IMR-90 (cell line): ENCODE results near the gene NUB1. TPM values are rescaled to one million over a fixed set of nuclear protein-coding genes. Genes with fewer than 3 reads are reported as not detected.

Experiments
- ATAC-seq: fragments of 200-7000 bp; cut with Tn5 transposase; 2 replicates; pipeline ENCODE4 v1.9.1; 2020; ENCODE audit warnings: low read depth, mild to moderate bottlenecking, moderate library complexity
- BruUV-seq: library from RNA; stranded (reverse); fragments of 400-500 nt; replicated peaks from 2 replicates; lab custom pipeline; 2021; lab: Mats Ljungman, UMichigan
- CTCF ChIA-PET: fragments of 300-600 bp; formaldehyde crosslinking; extraction: SDS; loops from one replicate; lab custom pipeline; 2021; ENCODE audit warnings: antibody characterized with exemption; lab: Yijun Ruan, JAX
- POLR2A ChIA-PET: fragments of 300-600 bp; sonication (Branson Sonifier 250); formaldehyde crosslinking; loops from one replicate; lab custom pipeline; 2022; ENCODE audit warnings: antibody characterized with exemption; ENCODE audit not compliant: unreplicated experiment; lab: Charles Lee
- DNase-seq: peaks from one replicate; pipeline ENCODE4 v3.0.0; 2013
- H2AFZ ChIP-seq: replicated peaks from 2 replicates; pipeline ENCODE3; 2013; ENCODE audit warnings: low read length, mild to moderate bottlenecking; ENCODE audit not compliant: poor library complexity
- H2AK5ac ChIP-seq: 2 replicates; pipeline ENCODE4 v1.6.1; 2013; ENCODE audit warnings: low read depth, low read length, inconsistent platforms
- H2AK9ac ChIP-seq: replicated peaks from 2 replicates; pipeline ENCODE3; 2013; ENCODE audit warnings: mild to moderate bottlenecking, low read depth, low read length, moderate library complexity; ENCODE audit not compliant: poor library complexity
- H2BK120ac ChIP-seq: 2 replicates; pipeline ENCODE4 v1.6.1; 2013; ENCODE audit warnings: low read depth, low read length, inconsistent platforms
- H2BK15ac ChIP-seq: 3 replicates; pipeline ENCODE4 v1.6.1; 2013; ENCODE audit warnings: low read depth, low read length, inconsistent platforms
- H2BK20ac ChIP-seq: 2 replicates; pipeline ENCODE4 v1.6.1; 2013; ENCODE audit warnings: low read depth, mild to moderate bottlenecking, inconsistent platforms, low read length, moderate library complexity
- H2BK5ac ChIP-seq: 2 replicates; pipeline ENCODE4 v1.6.1; 2013; ENCODE audit warnings: mild to moderate bottlenecking, low read depth, low read length, inconsistent platforms; ENCODE audit not compliant: poor library complexity, severe bottlenecking
- H3K14ac ChIP-seq: replicated peaks from 2 replicates; pipeline ENCODE4 v1.6.1; 2013; ENCODE audit warnings: low read depth, low read length, inconsistent platforms
- H3K18ac ChIP-seq: 2 replicates; pipeline ENCODE4 v1.6.1; 2013; ENCODE audit warnings: low read depth, low read length, control low read depth
- H3K23ac ChIP-seq: 2 replicates; pipeline ENCODE4 v1.6.1; 2013; ENCODE audit warnings: low read depth, low read length, inconsistent platforms
- H3K27ac ChIP-seq: 2 replicates; pipeline ENCODE4 v1.5.1; 2013; ENCODE audit warnings: mild to moderate bottlenecking, control low read depth, low read length; ENCODE audit not compliant: insufficient read depth
- H3K27me3 ChIP-seq: 2 replicates; pipeline ENCODE4 v1.6.1; 2013; ENCODE audit warnings: low read length; ENCODE audit not compliant: control insufficient read depth, insufficient read depth
- H3K36me3 ChIP-seq: 2 replicates; pipeline ENCODE4 v1.6.1; 2013; ENCODE audit warnings: low read length, mixed read lengths; ENCODE audit not compliant: control insufficient read depth, insufficient read depth
- H3K4ac ChIP-seq: 2 replicates; pipeline ENCODE4 v1.6.1; 2013; ENCODE audit warnings: low read depth, low read length, inconsistent platforms
- H3K4me1 ChIP-seq: 2 replicates; pipeline ENCODE4 v1.6.1; 2013; ENCODE audit warnings: low read length, mixed read lengths; ENCODE audit not compliant: control insufficient read depth, insufficient read depth
- H3K4me2 ChIP-seq: 2 replicates; pipeline ENCODE4 v1.6.1; 2013; ENCODE audit warnings: low read depth, mild to moderate bottlenecking, control low read depth, low read length, moderate library complexity
- H3K4me3 ChIP-seq: 2 replicates; pipeline ENCODE4 v1.5.1; 2013; ENCODE audit warnings: low read depth, mild to moderate bottlenecking, control low read depth, low read length, moderate library complexity; ENCODE audit not compliant: insufficient read depth
- H3K56ac ChIP-seq: 2 replicates; pipeline ENCODE4 v1.6.1; 2013; ENCODE audit warnings: low read length, inconsistent platforms; ENCODE audit not compliant: insufficient read depth; ENCODE audit errors: extremely low read depth
- H3K79me1 ChIP-seq, 2 experiments: 2 replicates each; pipeline ENCODE4 v1.6.1; 2013; ENCODE audit warnings: low read length in 2 of 2, inconsistent platforms in 1 of 2, low read depth in 1 of 2
- H3K9ac ChIP-seq: 2 replicates; pipeline ENCODE4 v1.6.1; 2013; ENCODE audit warnings: low read depth, low read length, control low read depth
- H3K9me1 ChIP-seq: 2 replicates; pipeline ENCODE4 v1.6.1; 2013; ENCODE audit warnings: low read length, inconsistent platforms; ENCODE audit not compliant: insufficient read depth
- H3K9me3 ChIP-seq: 2 replicates; pipeline ENCODE4 v1.6.1; 2013; ENCODE audit warnings: low read length; ENCODE audit not compliant: control insufficient read depth, insufficient read depth
- H4K20me1 ChIP-seq: 2 replicates; pipeline ENCODE4 v1.6.1; 2013; ENCODE audit warnings: low read length, inconsistent platforms; ENCODE audit not compliant: insufficient read depth
- H4K5ac ChIP-seq: 2 replicates; pipeline ENCODE4 v1.6.1; 2013; ENCODE audit warnings: mild to moderate bottlenecking, low read depth, low read length, control low read depth
- H4K8ac ChIP-seq, 2 experiments: 2 replicates each; pipeline ENCODE4 v1.6.1; 2013; ENCODE audit warnings: low read depth in 2 of 2, low read length in 2 of 2, control low read depth in 1 of 2, inconsistent platforms in 1 of 2
- H4K91ac ChIP-seq: 2 replicates; pipeline ENCODE4 v1.6.1; 2013; ENCODE audit warnings: low read depth, low read length, inconsistent platforms; ENCODE audit not compliant: insufficient read depth
- BHLHE40 ChIP-seq: fragments of 150-350 bp; IDR thresholded peaks from 2 replicates; pipeline ENCODE4 v1.6.1; 2016; ENCODE audit warnings: mild to moderate bottlenecking, low read depth, low read length
- CEBPB ChIP-seq: IDR thresholded peaks from 2 replicates; pipeline ENCODE4 v1.6.1; 2012; ENCODE audit warnings: low read depth, low read length, improper control_type of control experiment
- CHD1 ChIP-seq: IDR thresholded peaks from 2 replicates; pipeline ENCODE4 v1.6.1; 2012; ENCODE audit warnings: low read depth, low read length, improper control_type of control experiment
- CTCF ChIP-seq: conservative IDR thresholded peaks from 2 replicates; pipeline ENCODE4 v1.5.1; 2012; ENCODE audit warnings: mild to moderate bottlenecking, low read depth, low read length, improper control_type of control experiment
- ELK1 ChIP-seq: fragments of 150-350 bp; IDR thresholded peaks from 2 replicates; pipeline ENCODE4 v1.6.1; 2016; ENCODE audit warnings: low read depth, mild to moderate bottlenecking, low read length, moderate library complexity, borderline replicate concordance
- FOS ChIP-seq: fragments of 150-350 bp; IDR thresholded peaks from 2 replicates; pipeline ENCODE4 v1.6.1; 2016; ENCODE audit warnings: low read depth, low read length
- MAFK ChIP-seq: IDR thresholded peaks from 2 replicates; pipeline ENCODE4 v1.6.1; 2012; ENCODE audit warnings: low read depth, low read length, improper control_type of control experiment
- MAZ ChIP-seq: IDR thresholded peaks from 2 replicates; pipeline ENCODE4 v1.6.1; 2012; ENCODE audit warnings: low read depth, mild to moderate bottlenecking, low read length, improper control_type of control experiment, moderate library complexity, borderline replicate concordance
- MXI1 ChIP-seq: IDR thresholded peaks from 2 replicates; pipeline ENCODE4 v1.6.1; 2012; ENCODE audit warnings: low read depth, mild to moderate bottlenecking, low read length, moderate library complexity, borderline replicate concordance
- NFE2L2 ChIP-seq: fragments of 150-350 bp; IDR thresholded peaks from 2 replicates; pipeline ENCODE4 v1.6.1; 2016; ENCODE audit warnings: low read depth, mild to moderate bottlenecking, low read length
- POLR2A ChIP-seq: IDR thresholded peaks from 2 replicates; pipeline ENCODE4 v1.6.1; 2012; ENCODE audit warnings: mild to moderate bottlenecking, low read depth, low read length
- RAD21 ChIP-seq: IDR thresholded peaks from 2 replicates; pipeline ENCODE4 v1.6.1; 2012; ENCODE audit warnings: low read length, improper control_type of control experiment
- RCOR1 ChIP-seq: IDR thresholded peaks from 2 replicates; pipeline ENCODE4 v1.6.1; 2012; ENCODE audit warnings: mild to moderate bottlenecking, low read length, improper control_type of control experiment; ENCODE audit not compliant: insufficient replicate concordance
- SMC3 ChIP-seq: fragments of 150-350 bp; IDR thresholded peaks from 2 replicates; pipeline ENCODE4 v1.6.1; 2016; ENCODE audit warnings: low read depth, mild to moderate bottlenecking, antibody characterized with exemption, low read length, moderate library complexity
- WGBS, 2 experiments: methylation state at CpG; one replicate each; pipeline versions ENCODE4 v1.1.5 to v1.1.7; 2013; ENCODE audit warnings: missing lambda C conversion rate in 2 of 2; ENCODE audit not compliant: insufficient read length in 1 of 2; ENCODE audit errors: extremely low coverage in 2 of 2; 5-methylcytosine and 5-hydroxymethylcytosine counted together
- dilution Hi-C: fragments of 300-500 bp; cut with HindIII; formaldehyde crosslinking; loops from one replicate; pipeline ENCODE4 v1.14.3; 2018; ENCODE audit warnings: low sequenced_read_pairs; ENCODE audit not compliant: unreplicated experiment
- in situ Hi-C: fragments of 300-500 bp; cut with MboI; formaldehyde crosslinking; loops from 3 replicates; pipeline ENCODE4 v1.14.3; 2019; ENCODE audit warnings: low sequenced_read_pairs, inconsistent platforms, mixed read lengths
- intact Hi-C: fragments of 100-400 bp; cut with micrococcal nuclease; formaldehyde crosslinking; loops from 2 replicates; pipeline ENCODE4 v1.10.0; 2022
- polyA plus RNA-seq, 3 experiments: library from polyadenylated mRNA; depleted of rRNA; stranded (reverse); fragments of >200 nt; gene quantifications; 2 replicates each; pipeline ENCODE4 v1.2.3, GENCODE V29; 2012; ENCODE audit warnings: low replicate concordance in 1 of 3
- total RNA-seq: library from RNA; depleted of rRNA; stranded (reverse); fragments of >200 nt; gene quantifications from 2 replicates; pipeline ENCODE4 v1.2.3, GENCODE V29; 2012
- TF ChIP-seq, protein P1 (sequence below): fragments of 150-350 bp; IDR thresholded peaks from 2 replicates; pipeline ENCODE4 v1.6.1; 2017; ENCODE audit warnings: mild to moderate bottlenecking, antibody characterized with exemption, low read length, low read depth

The NUB1 gene
- total and polyA plus RNA-seq, 2 of the 4 experiments (the other 2 are of a cell fraction), result 20.1 to 29.7 TPM

GRCh38 chr7:151315038-151315655 lies 26.5 kb upstream of the NUB1 start:
- H3K27ac ChIP-seq, result no peak overlapping the region
- no TSS peak for BruUV-seq
- no peak overlapping the region for H2BK5ac ChIP-seq
- no peak overlapping the region for H3K9ac ChIP-seq
- no peak overlapping the region for H2BK15ac ChIP-seq
- no peak overlapping the region for H3K14ac ChIP-seq
- no peak overlapping the region for H3K23ac ChIP-seq
- peaks cover 4% of the 10 kb centered on the region; the same call in 1 of the 2 replicates for H3K4me1 ChIP-seq
- no peak overlapping the region for H3K4me2 ChIP-seq
- H3K56ac ChIP-seq, result no peak overlapping the region
- peaks cover 6% of the 10 kb centered on the region for H3K9me1 ChIP-seq
- H3K4me3 ChIP-seq, result no peak overlapping the region
- H3K79me1 ChIP-seq, result no peaks in the 10 kb centered on the region
- WGBS, 2 experiments, result 100% methylated on average over 1 of the region's 13 CpGs; no CpG with 5 or more reads in 1 of the 2 experiments
- in situ Hi-C loops (loop anchor here (5.0 kb wide), 1 partner anchor 37 kb away; no protein-coding TSS in a partner anchor), intact Hi-C loops (loop anchor here (1.0 kb wide), 3 partner anchors 27 to 133 kb away; no protein-coding TSS in a partner anchor), dilution Hi-C loops (no loop called here)
- H4K20me1 ChIP-seq, result no peaks in the 10 kb centered on the region
- peak; percentile 65 for DNase-seq
- no peaks in the 10 kb centered on the region for H3K36me3 ChIP-seq
- no peak overlapping the region for H2AK5ac ChIP-seq
- H3K18ac ChIP-seq, result no peak overlapping the region
- no peak overlapping the region for H4K5ac ChIP-seq
- no peak overlapping the region for H2AK9ac ChIP-seq
- H4K8ac ChIP-seq, result no peak overlapping the region
- no peak overlapping the region for H3K4ac ChIP-seq
- POLR2A ChIA-PET, result no interaction called here
- H2BK120ac ChIP-seq, result no peak overlapping the region
- no peak overlapping the region for H2BK20ac ChIP-seq
- no peak overlapping the region for H4K91ac ChIP-seq
- CTCF ChIA-PET, result interaction anchor here (0.6 to 3.9 kb wide), 14 partner anchors 8 to 443 kb away, joined by 3 to 38 read pairs (median 4); no protein-coding TSS in a partner anchor
- peaks cover 11% of the 10 kb centered on the region; the same call in 1 of the 2 replicates for H3K27me3 ChIP-seq
- peak; percentile 78 for ATAC-seq
- H2AFZ ChIP-seq, result no peak overlapping the region
- H3K9me3 ChIP-seq, result peaks cover 19% of the 10 kb centered on the region
- TF ChIP-seq NFE2L2 (no peak), RAD21 (peak; percentile 79), ELK1 (no peak), MXI1 (no peak), RCOR1 (no peak), FOS (no peak), SMC3 (peak; percentile 88), BHLHE40 (no peak), CTCF (peak; percentile 77), POLR2A (no peak), CHD1 (no peak), CEBPB (no peak), MAFK (no peak), MAZ (peak; percentile 53; the same call in 1 of the 2 replicates)
- TF ChIP-seq, protein P1, sequence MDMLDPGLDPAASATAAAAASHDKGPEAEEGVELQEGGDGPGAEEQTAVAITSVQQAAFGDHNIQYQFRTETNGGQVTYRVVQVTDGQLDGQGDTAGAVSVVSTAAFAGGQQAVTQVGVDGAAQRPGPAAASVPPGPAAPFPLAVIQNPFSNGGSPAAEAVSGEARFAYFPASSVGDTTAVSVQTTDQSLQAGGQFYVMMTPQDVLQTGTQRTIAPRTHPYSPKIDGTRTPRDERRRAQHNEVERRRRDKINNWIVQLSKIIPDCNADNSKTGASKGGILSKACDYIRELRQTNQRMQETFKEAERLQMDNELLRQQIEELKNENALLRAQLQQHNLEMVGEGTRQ, result no peak
